K562 (cell line): ENCODE measurements around the gene BGLAP. TPM values are rescaled to one million over a fixed set of nuclear protein-coding genes. Genes with fewer than 3 reads are reported as not detected.

Experiments
- ATAC-seq: fragments of 200-7000 bp; cut with Tn5 transposase; 3 replicates; pipeline ENCODE4 v1.9.1; 2020; ENCODE audit warnings: moderate library complexity
- BruUV-seq: library from RNA; stranded (reverse); fragments of 400-500 nt; replicated peaks from 2 replicates; lab custom pipeline; 2021; lab: Mats Ljungman, UMichigan
- CTCF ChIA-PET: fragments of 300-600 bp; formaldehyde crosslinking; extraction: SDS; loops from one replicate; lab custom pipeline; 2021; ENCODE audit warnings: low intra/inter-chr PET ratio; lab: Yijun Ruan, JAX
- POLR2A ChIA-PET: fragments of 300-600, 350-650 bp; sonication (Branson Sonifier 250); formaldehyde crosslinking; extraction: SDS; loops from one replicate; lab custom pipeline; 2021; ENCODE audit warnings: antibody characterized with exemption, inconsistent platforms; lab: Yijun Ruan, JAX
- DNase-seq, 4 experiments: peaks; one replicate each; pipeline versions ENCODE4 v3.0.0 to v3.0.0-alpha.2; 2011 to 2018; ENCODE audit warnings: low spot score in 3 of 4, mixed read lengths in 3 of 4; ENCODE audit errors: extremely low read depth in 1 of 4
- FAIRE-seq: peaks from 2 replicates; lab custom pipeline; 2011; peaks lifted over from hg19 to GRCh38; lab: Jason Lieb, UNC
- H2AFZ ChIP-seq: 2 replicates; pipeline ENCODE4 v1.6.0; 2011; ENCODE audit warnings: low read depth, low read length, control low read depth, inconsistent platforms
- H3K27ac ChIP-seq: fragments of 200-600 bp; 3 replicates; pipeline ENCODE4 v1.8.0; 2011; ENCODE audit warnings: low read depth, mild to moderate bottlenecking, control low read depth, inconsistent platforms, low read length, moderate library complexity, mixed read lengths; ENCODE audit errors: extremely low read depth
- H3K27me3 ChIP-seq, 2 experiments: fragments of 300-600 bp in 1 of 2; 2 replicates in 1 of 2; 3 replicates in 1 of 2; pipeline versions ENCODE4 v1.6.0 to v1.8.0; 2011; ENCODE audit warnings: inconsistent platforms in 2 of 2, low read length in 2 of 2, mild to moderate bottlenecking in 1 of 2, mixed read lengths in 1 of 2, moderate library complexity in 1 of 2; ENCODE audit not compliant: control insufficient read depth in 2 of 2, insufficient read depth in 2 of 2
- H3K36me3 ChIP-seq: fragments of 300-600 bp; 3 replicates; pipeline ENCODE4 v1.8.0; 2011; ENCODE audit warnings: mild to moderate bottlenecking, low read length, inconsistent platforms; ENCODE audit not compliant: control insufficient read depth, insufficient read depth
- H3K4me1 ChIP-seq, 2 experiments: fragments of 200-600 bp in 1 of 2; replicated peaks in 1 of 2; 2 replicates in 1 of 2; 3 replicates in 1 of 2; pipeline versions ENCODE4 v1.5.1 to v1.8.0; 2011; ENCODE audit warnings: inconsistent platforms in 2 of 2, low read length in 2 of 2, mild to moderate bottlenecking in 1 of 2, mixed read lengths in 1 of 2, moderate library complexity in 1 of 2; ENCODE audit not compliant: control insufficient read depth in 2 of 2, insufficient read depth in 2 of 2
- H3K4me2 ChIP-seq: 2 replicates; pipeline ENCODE4 v1.6.1; 2011; ENCODE audit warnings: low read length, control low read depth, inconsistent platforms, mixed read lengths; ENCODE audit not compliant: insufficient read depth
- H3K4me3 ChIP-seq: fragments of 200-600 bp; sonication (generic), shearing (Covaris generic); 2 replicates; pipeline ENCODE4 v1.5.1; 2016; ENCODE audit warnings: control low read depth, inconsistent platforms
- H3K79me2 ChIP-seq: fragments of 200-600 bp; 3 replicates; pipeline ENCODE4 v1.8.0; 2011; ENCODE audit warnings: low read length, inconsistent platforms; ENCODE audit not compliant: control insufficient read depth, insufficient read depth
- H3K9ac ChIP-seq, 2 experiments: 2 replicates each; pipeline versions ENCODE4 v1.6.0 to v1.6.1; 2011; ENCODE audit warnings: low read depth in 2 of 2, low read length in 2 of 2, control low read depth in 1 of 2, inconsistent platforms in 1 of 2, mild to moderate bottlenecking in 1 of 2, mixed read lengths in 1 of 2; ENCODE audit not compliant: insufficient read depth in 1 of 2
- H3K9me1 ChIP-seq: one replicate; pipeline ENCODE4 v1.6.0; 2011; ENCODE audit warnings: inconsistent platforms, mild to moderate bottlenecking, low read length, moderate library complexity; ENCODE audit not compliant: control insufficient read depth, insufficient read depth
- H3K9me3 ChIP-seq: replicated peaks from 2 replicates; pipeline ENCODE4 v1.5.1; 2011; ENCODE audit warnings: low read depth, low read length, inconsistent platforms; ENCODE audit not compliant: control insufficient read depth, insufficient read depth
- H4K20me1 ChIP-seq: replicated peaks from 2 replicates; pipeline ENCODE4 v1.6.1; 2011; ENCODE audit warnings: low read length, inconsistent platforms, mixed read lengths; ENCODE audit not compliant: control insufficient read depth, insufficient read depth
- FIP1L1 ChIP-seq: fragments of 200-400 bp; formaldehyde crosslinking; IDR thresholded peaks from 2 replicates; pipeline ENCODE4 v1.6.1; 2018; ENCODE audit warnings: mild to moderate bottlenecking, low read depth, low read length; ENCODE audit not compliant: poor library complexity, severe bottlenecking
- MIER1 ChIP-seq: fragments of 450-650 bp; IDR thresholded peaks from 2 replicates; pipeline ENCODE4 v1.6.1; 2016; ENCODE audit warnings: antibody characterized with exemption, mild to moderate bottlenecking, low read depth
- NBN ChIP-seq: fragments of 450-650 bp; IDR thresholded peaks from 2 replicates; pipeline ENCODE4 v1.6.1; 2016; ENCODE audit warnings: low read depth, mild to moderate bottlenecking
- POLR2G ChIP-seq: fragments of 200-400 bp; formaldehyde crosslinking; IDR thresholded peaks from 2 replicates; pipeline ENCODE4 v1.6.1; 2017; ENCODE audit warnings: low read depth, mild to moderate bottlenecking, antibody characterized with exemption, low read length, moderate library complexity
- SFPQ ChIP-seq: fragments of 200-400 bp; formaldehyde crosslinking; IDR thresholded peaks from 2 replicates; pipeline ENCODE4 v1.6.1; 2017; ENCODE audit warnings: mild to moderate bottlenecking, low read depth, low read length, moderate library complexity
- TARDBP ChIP-seq: fragments of 450-650 bp; IDR thresholded peaks from 2 replicates; pipeline ENCODE4 v1.6.1; 2016
- ZNF324 ChIP-seq: fragments of 250-450 bp; sonication (Bioruptor Pico); IDR thresholded peaks from 2 replicates; pipeline ENCODE4 v1.4.0; 2020; ENCODE audit warnings: mild to moderate bottlenecking
- WGBS: fragments of 100-300 bp; shearing (Covaris generic); methylation state at CpG from one replicate; pipeline ENCODE4 v1.1.6; 2016; ENCODE audit warnings: low coverage, mixed read lengths; ENCODE audit not compliant: insufficient coverage; ENCODE audit errors: missing lambda C conversion rate; 5-methylcytosine and 5-hydroxymethylcytosine counted together
- in situ Hi-C: fragments of 300-500 bp; cut with MboI; formaldehyde crosslinking; loops from 4 replicates; pipeline ENCODE4 v1.15.0; 2018; ENCODE audit warnings: inconsistent platforms, mixed read lengths
- intact Hi-C: fragments of 100-400 bp; cut with micrococcal nuclease; formaldehyde crosslinking; loops from 2 replicates; pipeline ENCODE4 v1.14.2; 2022
- polyA plus RNA-seq, 8 experiments: library from polyadenylated mRNA; depleted of rRNA in 4 of 8; stranded (reverse) in 5 of 8; unstranded in 3 of 8; fragments of >200 nt; fragmentation: Nextera tagmentation in 2 of 8; fragmentation: Illumina TruSeq in 1 of 8; extraction: Ambion mirVana in 2 of 8; extraction: Trizol in 1 of 8; gene quantifications; 2 replicates each; pipeline versions ENCODE4 v1.2.1 to v1.2.3, GENCODE V29; 2011 to 2014; ENCODE audit warnings: inconsistent platforms in 1 of 8, missing spikeins in 1 of 8
- total RNA-seq, 7 experiments: library from RNA; depleted of rRNA in 6 of 7; stranded (reverse); fragments of >200 nt in 6 of 7; fragmentation: Illumina TruSeq in 2 of 7; extraction: Trizol in 2 of 7; gene quantifications; 2 replicates each; pipeline versions ENCODE4 v1.2.1 to v1.2.3, GENCODE V29; 2011 to 2021; ENCODE audit warnings: low replicate concordance in 1 of 7
- TF ChIP-seq, protein P1 (sequence below): fragments of 250-450 bp; sonication (Bioruptor Pico); IDR thresholded peaks from 2 replicates; pipeline ENCODE4 v1.8.0; 2022; ENCODE audit warnings: moderate library complexity, mild to moderate bottlenecking, inconsistent platforms
- TF ChIP-seq, protein P2 (sequence below): fragments of 450-650 bp; IDR thresholded peaks from 2 replicates; pipeline ENCODE4 v1.6.1; 2016; ENCODE audit warnings: low read depth, mild to moderate bottlenecking, moderate library complexity
- TF ChIP-seq, protein P3 (sequence below): sonication (generic); formaldehyde crosslinking; IDR thresholded peaks from 2 replicates; pipeline ENCODE4 v1.8.1; 2023; ENCODE audit warnings: mild to moderate bottlenecking, missing genetic modification reagents, moderate library complexity

The BGLAP gene
- total and polyA plus RNA-seq, 9 of the 15 experiments (the other 6 are each of a cell fraction or from before 2014, with no cell fraction given), result 0.15 to 1.4 (median 0.28) TPM; not detected in 3

- Histone ChIP-seq H3K9me3 (no peaks in the 10 kb centered on the region), H3K27me3 (no peaks in the 10 kb centered on the region), H3K79me2 (no peaks in the 10 kb centered on the region), H3K4me2 (no peak overlapping the region), H3K36me3 (peaks cover 47% of the 10 kb centered on the region; the same call in 2 of the 3 replicates), H3K27ac (no peak overlapping the region), H3K4me3 (no peak overlapping the region), H3K9me1 (no peaks in the 10 kb centered on the region), H2AFZ (no peak overlapping the region), H3K9ac (0 out of 4 replicates have a peak overlapping the region, but pooled peaks of 1 of the 2 experiments have one; percentile 22), H3K4me1 (peaks cover 6 to 11% of the 10 kb centered on the region in 2 experiments; a peak in 4 of 5 replicates), H4K20me1 (no peaks in the 10 kb centered on the region)
- FAIRE-seq (no peak), ATAC-seq (no peak), DNase-seq (no peak)
- in situ Hi-C loops (no loop called here), intact Hi-C loops (no loop called here)
- ChIA-PET CTCF (no interaction called here), POLR2A (interaction anchor here (0.6 to 0.8 kb wide), 2 partner anchors 9 to 94 kb away, joined by 3 read pairs; no protein-coding TSS in a partner anchor)
- TF ChIP-seq MIER1 (no peak), NBN (no peak), POLR2G (peak; percentile 25; the same call in 1 of the 2 replicates)
- no TSS peak for BruUV-seq
- WGBS, result 93% methylated on average over 11 of the region's 12 CpGs
These were observed 5.8 kb upstream of the BGLAP start for GRCh38 chr1:156236164-156236563.

GRCh38 chr1:156238248-156238647 is 3.7 kb upstream of the BGLAP start:
- Histone ChIP-seq H3K4me3 (no peak overlapping the region), H2AFZ (no peak overlapping the region), H3K4me2 (no peak overlapping the region), H3K79me2 (no peaks in the 10 kb centered on the region), H3K9me3 (no peaks in the 10 kb centered on the region), H3K27ac (no peak overlapping the region), H3K27me3 (no peaks in the 10 kb centered on the region), H3K9me1 (peaks cover 3% of the 10 kb centered on the region), H3K9ac (no peak overlapping the region), H3K36me3 (peaks cover 47% of the 10 kb centered on the region; the same call in 2 of the 3 replicates), H3K4me1 (peaks cover 0 to 19% of the 10 kb centered on the region in 2 experiments; a peak in 3 of 5 replicates), H4K20me1 (no peaks in the 10 kb centered on the region; the same call in 1 of the 2 replicates)
- CTCF ChIA-PET, result no interaction called here
- WGBS, result 74% methylated on average over 5 of the region's 5 CpGs
- intact Hi-C loops, result no loop called here
- POLR2A ChIA-PET, result interaction anchor here (0.6 to 1.1 kb wide), 2 partner anchors 11 to 24 kb away, joined by 4 to 5 read pairs; no protein-coding TSS in a partner anchor
- no peak for FAIRE-seq
- no peak for ATAC-seq
- in situ Hi-C loops, result no loop called here
- no peak for DNase-seq
- no TSS peak for BruUV-seq
- TF ChIP-seq FIP1L1 (no peak), TARDBP (no peak), ZNF324 (CRISPR knock-in tag) (no peak), SFPQ (no peak)
- TF ChIP-seq, protein P1, sequence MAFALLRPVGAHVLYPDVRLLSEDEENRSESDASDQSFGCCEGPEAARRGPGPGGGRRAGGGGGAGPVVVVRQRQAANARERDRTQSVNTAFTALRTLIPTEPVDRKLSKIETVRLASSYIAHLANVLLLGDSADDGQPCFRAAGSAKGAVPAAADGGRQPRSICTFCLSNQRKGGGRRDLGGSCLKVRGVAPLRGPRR, result no peak
- TF ChIP-seq, protein P2, sequence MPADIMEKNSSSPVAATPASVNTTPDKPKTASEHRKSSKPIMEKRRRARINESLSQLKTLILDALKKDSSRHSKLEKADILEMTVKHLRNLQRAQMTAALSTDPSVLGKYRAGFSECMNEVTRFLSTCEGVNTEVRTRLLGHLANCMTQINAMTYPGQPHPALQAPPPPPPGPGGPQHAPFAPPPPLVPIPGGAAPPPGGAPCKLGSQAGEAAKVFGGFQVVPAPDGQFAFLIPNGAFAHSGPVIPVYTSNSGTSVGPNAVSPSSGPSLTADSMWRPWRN, result no peak
- TF ChIP-seq, protein P3, sequence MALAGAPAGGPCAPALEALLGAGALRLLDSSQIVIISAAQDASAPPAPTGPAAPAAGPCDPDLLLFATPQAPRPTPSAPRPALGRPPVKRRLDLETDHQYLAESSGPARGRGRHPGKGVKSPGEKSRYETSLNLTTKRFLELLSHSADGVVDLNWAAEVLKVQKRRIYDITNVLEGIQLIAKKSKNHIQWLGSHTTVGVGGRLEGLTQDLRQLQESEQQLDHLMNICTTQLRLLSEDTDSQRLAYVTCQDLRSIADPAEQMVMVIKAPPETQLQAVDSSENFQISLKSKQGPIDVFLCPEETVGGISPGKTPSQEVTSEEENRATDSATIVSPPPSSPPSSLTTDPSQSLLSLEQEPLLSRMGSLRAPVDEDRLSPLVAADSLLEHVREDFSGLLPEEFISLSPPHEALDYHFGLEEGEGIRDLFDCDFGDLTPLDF (CRISPR knock-in tag), result no peak
